Coronary artery (tissue), 2 donors: ENCODE data around the gene MMP11.
A peak's percentile ranks its signal among the peaks of the same experiment; 100 is the strongest.
"Not testable (repeated sequence)": the region's sequence is repeated elsewhere in the genome, so short reads cannot be mapped to it uniquely, and the experiment has no call there.

ENCODE experiments used
- DNase-seq: peaks from one replicate; pipeline ENCODE4 v3.0.0-alpha.2; 2017; ENCODE audit warnings: low spot score
- H3K27ac ChIP-seq, 2 donors: fragments of 200-600 bp; sonication (generic); one replicate each; pipeline ENCODE4 v1.5.1; 2016 to 2019
- H3K4me3 ChIP-seq: fragments of 200-600 bp; sonication (generic); 2 replicates; pipeline ENCODE4 v1.5.1; 2016; ENCODE audit warnings: mild to moderate bottlenecking, moderate library complexity
- TF ChIP-seq, protein P1 (sequence below): fragments of 200-600 bp; sonication (generic); IDR thresholded peaks from one replicate; pipeline ENCODE4 v1.5.1; 2019; ENCODE audit warnings: antibody characterized with exemption

Gene MMP11

GRCh38 chr22:23772649-23773473 is at the start of gene MMP11:
Gene MMP11, plus strand, starts transcription at chr22:23772849. Its CDS starts 22 bp downstream, at chr22:23772871.
- Histone ChIP-seq H3K27ac (peak within 1 kb of the TSS in 1 of 2 donors; percentile 5), H3K4me3 (peak within 1 kb of the TSS; percentile 65)
- TF ChIP-seq, protein P1, sequence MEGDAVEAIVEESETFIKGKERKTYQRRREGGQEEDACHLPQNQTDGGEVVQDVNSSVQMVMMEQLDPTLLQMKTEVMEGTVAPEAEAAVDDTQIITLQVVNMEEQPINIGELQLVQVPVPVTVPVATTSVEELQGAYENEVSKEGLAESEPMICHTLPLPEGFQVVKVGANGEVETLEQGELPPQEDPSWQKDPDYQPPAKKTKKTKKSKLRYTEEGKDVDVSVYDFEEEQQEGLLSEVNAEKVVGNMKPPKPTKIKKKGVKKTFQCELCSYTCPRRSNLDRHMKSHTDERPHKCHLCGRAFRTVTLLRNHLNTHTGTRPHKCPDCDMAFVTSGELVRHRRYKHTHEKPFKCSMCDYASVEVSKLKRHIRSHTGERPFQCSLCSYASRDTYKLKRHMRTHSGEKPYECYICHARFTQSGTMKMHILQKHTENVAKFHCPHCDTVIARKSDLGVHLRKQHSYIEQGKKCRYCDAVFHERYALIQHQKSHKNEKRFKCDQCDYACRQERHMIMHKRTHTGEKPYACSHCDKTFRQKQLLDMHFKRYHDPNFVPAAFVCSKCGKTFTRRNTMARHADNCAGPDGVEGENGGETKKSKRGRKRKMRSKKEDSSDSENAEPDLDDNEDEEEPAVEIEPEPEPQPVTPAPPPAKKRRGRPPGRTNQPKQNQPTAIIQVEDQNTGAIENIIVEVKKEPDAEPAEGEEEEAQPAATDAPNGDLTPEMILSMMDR = no peak
- no peak for DNase-seq

DNA sequence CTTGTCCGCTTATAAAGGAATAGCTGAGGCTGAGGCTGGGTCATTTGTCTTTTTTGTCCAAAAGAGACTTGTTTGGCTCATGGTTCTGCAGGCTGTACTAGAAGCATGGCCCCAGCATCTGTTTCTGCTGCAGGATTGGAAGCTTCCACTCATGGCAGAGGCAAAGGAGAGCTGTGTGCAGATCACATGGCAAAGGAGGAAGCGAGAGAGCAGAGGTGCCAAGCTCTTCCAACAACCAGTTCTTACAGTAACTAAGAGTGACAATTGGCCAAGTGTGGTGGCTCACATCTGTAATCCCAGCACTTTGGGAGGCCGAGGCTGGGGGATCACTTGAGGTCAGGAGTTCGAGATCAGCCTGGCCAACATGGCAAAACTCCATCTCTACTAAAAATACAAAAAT is 44.5 kb upstream of the MMP11 start:
- DNase-seq, H3K4me3 ChIP-seq, H3K27ac ChIP-seq: not testable (repeated sequence)

- Histone ChIP-seq H3K27ac (no peak overlapping the region), H3K4me3 (no peak overlapping the region)
- no peak for DNase-seq
- TF ChIP-seq, protein P1 = no peak
Measured at GRCh38 chr22:23737696-23738095, 35.0 kb upstream of the MMP11 start.

DNA sequence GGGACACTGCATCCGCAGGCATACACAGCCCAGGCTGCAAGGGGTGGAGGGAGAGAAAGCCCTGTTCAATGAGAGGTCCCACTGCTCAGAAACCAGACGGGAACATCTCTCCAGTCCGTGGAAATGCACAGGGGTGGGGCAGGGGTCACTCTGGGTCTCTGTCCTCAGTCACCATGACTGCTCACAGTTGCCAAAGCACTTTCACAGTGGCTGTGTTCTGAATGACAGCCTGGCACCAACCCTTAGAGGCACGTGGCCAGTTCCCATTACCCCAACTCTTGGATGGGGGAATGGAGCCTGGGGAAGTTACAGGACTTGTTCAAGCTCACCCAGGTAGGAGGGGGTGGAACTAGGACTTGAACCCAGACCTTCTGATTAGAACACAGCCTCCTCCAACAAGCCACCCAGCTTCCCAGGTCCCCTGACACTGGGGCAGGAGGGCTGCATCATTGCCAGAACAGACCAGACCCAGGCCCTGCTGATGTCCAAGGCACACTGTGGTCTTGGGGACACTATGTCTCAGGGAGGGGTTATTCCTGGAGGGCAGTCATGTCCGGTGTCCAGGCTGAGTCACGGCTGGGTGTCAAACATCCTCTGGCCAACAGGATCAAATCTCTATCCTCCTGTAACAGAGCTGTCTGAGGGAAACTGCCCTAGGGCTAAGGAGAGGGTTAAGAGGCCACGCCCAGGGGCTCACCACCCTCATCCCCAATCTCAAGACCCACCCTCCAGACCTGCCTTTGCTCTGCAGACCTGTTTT is 30.0 kb upstream of the MMP11 start:
- Histone ChIP-seq H3K27ac (peak overlapping the region; percentile 50 to 71), H3K4me3 (no peak overlapping the region)
- DNase-seq = no peak
- TF ChIP-seq, protein P1 = no peak

DNA sequence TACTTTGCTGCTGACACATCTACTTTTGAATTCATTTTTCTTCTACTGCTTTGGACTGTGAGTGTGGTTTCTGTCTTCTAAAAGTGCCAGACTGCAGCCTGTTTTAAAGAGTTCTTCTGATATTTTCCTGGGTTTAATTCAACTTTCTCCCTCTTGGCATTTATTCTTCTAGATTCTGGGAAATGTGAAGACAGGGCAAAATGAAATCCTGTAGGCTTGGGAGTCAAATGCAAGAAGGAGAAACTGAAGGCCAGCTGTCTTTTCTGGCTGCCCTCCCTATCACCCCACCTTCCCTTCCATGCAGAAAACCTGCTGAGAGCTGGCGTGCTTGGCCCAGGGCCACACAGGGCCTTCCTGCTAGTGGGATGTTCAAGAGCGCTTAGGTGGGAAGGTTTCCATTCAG is 29.3 kb upstream of the MMP11 start:
- no peak for DNase-seq
- H3K27ac ChIP-seq = peak overlapping the region; percentile 50 to 71

GRCh38 chr22:23744001-23744400 is 28.6 kb upstream of the MMP11 start:
- TF ChIP-seq, protein P1 = no peak
- no peak overlapping the region for H3K4me3 ChIP-seq
- H3K27ac ChIP-seq = peak overlapping the region in 1 of 2 donors; percentile 46
- DNase-seq = no peak

More for the DNA sequence above, 29.3 kb upstream of the MMP11 start:
- TF ChIP-seq, protein P1 = no peak
- no peak overlapping the region for H3K4me3 ChIP-seq

GRCh38 chr22:23744485-23744884 is 28.2 kb upstream of the MMP11 start:
- TF ChIP-seq, protein P1 = no peak
- DNase-seq = no peak
- H3K27ac ChIP-seq = no peak overlapping the region
- no peak overlapping the region for H3K4me3 ChIP-seq
